ENCODE results near the gene NOX3.

The NOX3 gene

GRCh38 chr6:155404937-155405336 is 50.7 kb downstream of the NOX3 start:
- in situ Hi-C loops (cut with HindIII; ENCODE audit: low sequenced_read_pairs): no loop called here

DNA sequence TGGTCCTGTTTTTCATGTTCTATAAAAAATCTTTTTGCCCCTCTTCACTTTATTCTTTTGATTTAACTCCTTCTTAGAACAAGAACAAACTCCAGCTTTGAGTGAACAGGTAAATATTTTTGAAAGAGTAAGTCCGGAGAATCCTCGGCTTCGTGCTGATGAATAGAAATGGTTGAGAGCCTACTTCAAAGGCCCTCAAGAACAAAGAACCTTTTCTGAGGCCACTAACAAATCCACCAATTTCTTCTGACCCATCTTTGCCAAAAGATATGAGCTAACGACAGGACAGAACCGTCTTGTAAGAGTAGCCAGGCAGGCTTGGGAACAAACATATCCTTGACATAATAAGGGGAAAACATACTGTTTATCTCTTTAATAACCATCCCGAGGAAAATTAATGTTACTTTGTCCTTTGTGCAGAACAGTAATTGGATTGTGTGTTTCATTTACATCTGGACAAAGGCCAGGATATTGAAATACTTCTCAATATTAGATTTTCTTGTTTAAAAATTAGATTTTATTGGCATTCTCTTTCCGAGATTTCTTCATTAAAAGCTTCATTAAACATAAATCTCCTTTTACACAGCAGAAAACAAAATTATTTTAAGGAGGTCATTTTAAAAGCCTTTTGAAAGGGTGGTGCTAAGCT is 52.9 kb downstream of the NOX3 start:
- in situ Hi-C loops (cut with HindIII; ENCODE audit: low sequenced_read_pairs): no loop called here

DNA sequence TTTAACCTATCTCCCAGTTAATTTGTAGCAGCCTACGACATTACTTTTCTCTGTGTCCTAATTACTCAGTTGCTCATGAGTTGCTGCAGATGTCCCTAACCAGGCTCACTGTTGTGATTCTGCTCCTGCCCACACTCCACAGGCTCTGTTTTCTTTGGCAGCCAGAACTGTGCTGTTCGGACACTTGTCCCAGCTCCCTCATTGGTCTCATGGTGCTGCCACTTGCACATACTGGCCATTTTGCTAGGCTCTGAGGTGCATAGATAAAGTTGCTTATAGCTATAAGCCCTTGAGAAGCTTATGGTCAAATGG is 55.0 kb downstream of the NOX3 start:
- in situ Hi-C loops (cut with HindIII; ENCODE audit: low sequenced_read_pairs): no loop called here

DNA sequence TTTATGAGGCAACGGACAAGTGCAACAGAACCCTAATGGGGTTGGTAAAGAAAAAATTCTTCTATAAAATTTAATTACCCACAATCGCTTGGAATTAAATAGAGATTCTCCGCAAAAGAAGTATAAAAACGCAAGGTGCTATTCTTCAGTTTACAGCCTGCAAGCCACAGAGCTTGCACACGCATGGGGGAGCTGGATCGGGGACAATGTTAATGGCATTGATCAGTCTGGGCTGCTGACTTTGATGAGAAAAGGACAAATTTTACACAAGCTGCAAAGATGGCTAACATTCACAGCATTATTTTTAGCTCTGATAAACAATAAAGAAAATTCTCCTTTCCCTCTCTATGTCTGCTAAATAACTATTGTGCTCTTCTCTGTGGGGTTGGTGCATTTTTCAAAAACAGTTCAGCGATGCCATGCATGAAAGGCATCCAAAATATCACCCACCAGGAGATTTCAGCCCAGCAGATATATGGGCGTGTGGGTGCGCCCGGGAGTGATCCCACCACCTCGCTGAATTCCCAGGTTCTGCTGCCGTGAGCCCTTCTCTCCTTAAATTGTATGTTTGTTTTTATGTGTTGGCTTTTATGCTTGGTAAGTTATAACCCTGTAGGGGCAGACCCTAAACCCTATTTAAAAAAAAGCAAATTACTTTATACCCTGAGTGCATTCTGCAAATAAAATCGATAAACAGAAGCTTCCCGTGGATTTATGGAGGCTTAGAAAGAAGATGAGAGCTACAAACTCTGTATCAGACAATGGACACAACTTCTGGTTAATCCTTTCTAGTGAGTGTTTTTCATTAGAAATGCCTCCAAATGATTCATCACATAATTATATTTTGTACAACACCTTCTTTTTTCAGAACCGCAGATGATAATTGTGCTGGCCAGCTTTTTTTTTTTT is 55.6 kb downstream of the NOX3 start:
- in situ Hi-C loops (cut with HindIII; ENCODE audit: low sequenced_read_pairs): no loop called here

- in situ Hi-C loops (cut with HindIII; ENCODE audit: low sequenced_read_pairs): no loop called here
Measured at GRCh38 chr6:155399062-155399744, 56.4 kb downstream of the NOX3 start.

- in situ Hi-C loops (cut with HindIII; ENCODE audit: low sequenced_read_pairs): no loop called here
Measured at GRCh38 chr6:155398701-155399061, 57.0 kb downstream of the NOX3 start.

DNA sequence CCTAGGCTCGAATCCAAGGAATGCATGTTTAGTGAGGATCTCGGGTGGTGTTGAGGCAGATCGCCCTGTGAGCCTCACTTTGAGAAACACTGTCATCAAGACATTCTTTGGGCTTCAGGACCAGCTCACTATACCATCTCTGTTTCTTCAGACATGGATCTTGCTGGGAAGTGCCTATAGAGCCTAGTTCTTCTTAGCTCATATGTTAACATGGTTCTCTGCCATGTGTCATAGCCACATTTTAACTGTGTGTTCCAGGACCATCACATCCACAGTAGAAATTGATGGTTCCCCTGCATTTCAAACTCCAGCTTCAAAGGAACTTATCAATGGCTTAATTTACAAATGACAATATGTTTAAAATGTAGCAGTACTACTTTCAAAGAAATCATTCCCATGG is 57.4 kb downstream of the NOX3 start:
- in situ Hi-C loops (cut with HindIII; ENCODE audit: low sequenced_read_pairs): no loop called here

DNA sequence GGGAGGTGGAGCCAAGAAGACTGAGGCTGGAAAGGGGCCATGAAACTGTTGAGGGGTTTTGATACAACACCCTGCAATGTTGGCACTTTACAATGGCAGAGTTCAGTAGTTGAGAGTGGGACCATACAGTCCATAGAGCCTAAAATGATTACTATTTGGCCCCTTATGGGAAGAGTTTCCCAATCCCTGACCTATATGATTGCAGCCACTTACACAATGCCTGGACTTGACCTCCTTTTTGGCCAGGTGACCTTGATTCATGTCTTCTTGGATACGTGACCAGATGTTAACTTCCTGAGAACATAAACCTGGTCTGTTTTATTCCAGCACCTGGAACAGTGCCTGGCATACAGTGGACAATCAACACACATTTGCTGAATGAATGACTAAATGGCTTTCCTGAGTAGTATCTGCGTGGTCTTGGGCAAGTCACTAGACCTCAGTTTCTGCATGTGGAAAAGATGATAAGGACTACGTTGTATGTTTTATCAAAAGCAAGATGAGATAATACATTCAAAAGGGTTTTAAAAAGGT is 58.4 kb downstream of the NOX3 start:
- in situ Hi-C loops (cut with HindIII; ENCODE audit: low sequenced_read_pairs): no loop called here

GRCh38 chr6:155396605-155397004 is 59.0 kb downstream of the NOX3 start:
- in situ Hi-C loops (cut with HindIII; ENCODE audit: low sequenced_read_pairs): no loop called here

GRCh38 chr6:155395339-155395738 is 60.3 kb downstream of the NOX3 start:
- in situ Hi-C loops (cut with HindIII; ENCODE audit: low sequenced_read_pairs): no loop called here

GRCh38 chr6:155389130-155389529 is 66.5 kb downstream of the NOX3 start:
- in situ Hi-C loops (cut with HindIII; ENCODE audit: low sequenced_read_pairs): no loop called here

GRCh38 chr6:155388591-155388990 is 67.0 kb downstream of the NOX3 start:
- in situ Hi-C loops (cut with HindIII; ENCODE audit: low sequenced_read_pairs): no loop called here

DNA sequence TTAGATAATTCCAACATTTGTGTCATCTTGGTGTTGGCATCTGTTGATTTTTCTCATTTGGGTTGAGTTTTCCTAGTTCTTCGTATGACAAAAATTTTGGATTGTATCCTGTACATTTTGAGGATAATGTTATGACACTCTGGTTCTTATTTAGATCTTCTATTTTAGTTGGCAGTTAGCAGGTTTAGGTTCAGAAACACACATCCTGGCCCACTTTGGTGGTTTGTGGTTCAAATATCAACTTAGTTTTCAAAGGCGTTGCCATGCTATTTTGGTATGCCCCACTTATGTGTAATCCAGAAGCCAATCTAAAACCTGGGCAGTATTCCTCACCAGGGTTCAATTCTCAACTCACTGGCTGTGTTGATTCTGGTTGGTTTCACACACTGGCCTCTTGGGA is 68.2 kb downstream of the NOX3 start:
- in situ Hi-C loops (cut with HindIII; ENCODE audit: low sequenced_read_pairs): no loop called here

- in situ Hi-C loops (cut with HindIII; ENCODE audit: low sequenced_read_pairs): no loop called here
Measured at GRCh38 chr6:155384321-155384952, 71.2 kb downstream of the NOX3 start.

GRCh38 chr6:155383913-155384312 is 71.7 kb downstream of the NOX3 start:
- in situ Hi-C loops (cut with HindIII; ENCODE audit: low sequenced_read_pairs): no loop called here

DNA sequence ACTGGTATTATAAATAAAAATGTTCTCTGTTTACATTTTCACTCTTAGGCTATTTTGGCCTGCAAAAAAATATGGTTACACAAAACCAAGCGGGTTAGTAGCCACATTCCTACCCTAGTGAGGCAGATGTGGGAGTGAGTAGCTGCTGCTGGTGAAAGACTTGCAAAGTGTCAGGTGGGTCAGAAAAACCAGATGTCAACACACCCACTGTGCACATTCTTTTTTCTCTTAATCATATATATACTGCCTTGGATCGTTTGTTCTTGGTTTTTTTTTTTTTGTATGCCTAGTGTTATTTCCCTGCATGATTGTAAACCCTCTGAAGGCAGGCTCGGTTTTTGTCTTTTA is 73.3 kb downstream of the NOX3 start:
- in situ Hi-C loops (cut with HindIII; ENCODE audit: low sequenced_read_pairs): no loop called here

GRCh38 chr6:155381673-155382337 is 73.8 kb downstream of the NOX3 start:
- in situ Hi-C loops (cut with HindIII; ENCODE audit: low sequenced_read_pairs): no loop called here

DNA sequence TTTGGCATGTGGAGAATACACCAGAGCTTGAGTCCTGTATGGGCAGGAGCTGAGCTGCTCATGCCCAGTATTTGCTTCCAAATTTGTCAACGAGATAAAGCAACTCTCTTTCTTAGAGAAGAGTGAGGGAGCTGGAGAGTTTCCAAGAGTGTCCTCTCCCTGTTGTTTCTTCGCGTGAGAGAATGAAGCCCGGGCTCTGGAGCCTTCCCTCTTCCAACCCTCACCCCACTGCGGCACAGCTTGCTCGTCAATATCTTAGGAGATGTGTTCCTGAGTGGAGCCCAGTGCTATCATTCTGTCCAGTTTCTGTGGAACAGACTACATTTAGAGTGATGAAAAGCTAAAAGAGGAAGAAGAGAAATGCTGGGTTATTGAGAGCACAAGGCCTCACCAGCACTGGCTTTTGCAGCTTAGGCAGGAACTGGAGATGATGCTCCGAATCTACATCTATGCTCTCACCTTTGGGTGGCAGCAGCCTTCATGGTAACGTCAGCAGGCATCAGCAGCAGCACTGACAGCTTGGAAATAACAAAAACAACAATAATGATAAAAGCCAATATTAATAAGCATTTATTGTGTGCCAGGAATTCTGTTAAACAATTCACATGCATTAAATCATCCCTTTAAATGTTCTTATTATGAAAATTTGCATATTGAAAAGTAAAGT is 74.8 kb downstream of the NOX3 start:
- in situ Hi-C loops (cut with HindIII; ENCODE audit: low sequenced_read_pairs): no loop called here

DNA sequence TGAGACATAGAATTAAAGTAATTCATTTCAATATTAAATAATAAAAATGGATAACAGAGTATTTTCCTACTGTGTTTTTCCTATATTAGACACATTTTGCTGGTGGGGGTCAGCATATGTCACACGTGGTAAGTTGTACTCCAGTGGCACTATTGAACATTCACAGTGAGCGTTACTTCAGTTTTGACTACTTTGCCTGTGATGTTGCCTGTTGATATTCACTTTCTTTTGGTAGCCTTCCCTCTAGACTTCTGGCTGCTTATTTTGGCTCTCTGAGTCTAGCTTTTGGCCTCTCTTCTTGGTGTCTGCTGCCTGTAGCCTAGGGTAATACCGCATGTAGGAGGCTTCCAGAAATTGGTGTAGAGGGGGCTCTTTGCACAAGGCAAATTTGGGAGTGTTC is 76.9 kb downstream of the NOX3 start:
- in situ Hi-C loops (cut with HindIII; ENCODE audit: low sequenced_read_pairs): no loop called here

DNA sequence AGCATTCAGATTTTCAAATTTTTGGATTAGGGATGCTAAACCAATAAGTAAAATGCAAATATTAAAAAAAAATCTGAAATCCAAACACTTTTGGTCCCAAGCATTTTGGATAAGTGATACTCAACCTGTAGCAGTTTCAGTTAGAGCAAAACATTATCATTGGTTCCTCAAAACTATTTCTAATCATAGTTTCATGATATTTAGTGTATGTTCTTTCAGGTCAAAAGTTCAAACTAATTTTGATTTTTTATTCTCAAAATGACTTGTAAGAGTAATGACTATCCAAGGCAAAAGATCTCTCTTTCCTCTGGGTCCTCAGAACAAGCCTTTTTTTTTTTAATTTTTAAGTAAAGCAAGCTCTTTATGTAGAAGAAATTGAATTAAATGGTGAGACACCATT is 77.4 kb downstream of the NOX3 start:
- in situ Hi-C loops (cut with HindIII; ENCODE audit: low sequenced_read_pairs): no loop called here
